Immature natural killer cell (primary cell): Measurements from ENCODE around the gene APOL1. TPM values are rescaled to one million over a fixed set of nuclear protein-coding genes. Genes with fewer than 3 reads are reported as not detected.

Experiments used
- DNase-seq, 3 donors: peaks; one replicate each; pipeline ENCODE4 v3.0.0; 2022; ENCODE audit warnings: mixed read lengths in 1 of 3
- H3K27ac Mint-ChIP-seq, 6 donors: one replicate each; pipeline ENCODE4 v1.8.0; 2020; ENCODE audit warnings: mixed read lengths in 6 of 6, mild to moderate bottlenecking in 5 of 6, inconsistent platforms in 4 of 6, moderate library complexity in 3 of 6
- H3K27me3 Mint-ChIP-seq, 3 donors: one replicate each; pipeline ENCODE4 v1.8.0; 2020 to 2021; ENCODE audit warnings: low read depth in 3 of 3, mild to moderate bottlenecking in 3 of 3, mixed read lengths in 3 of 3, moderate library complexity in 3 of 3, inconsistent platforms in 1 of 3
- H3K36me3 Mint-ChIP-seq, 3 donors: one replicate each; pipeline ENCODE4 v1.8.0; 2020; ENCODE audit warnings: mixed read lengths in 3 of 3, inconsistent platforms in 2 of 3, mild to moderate bottlenecking in 2 of 3
- H3K4me1 Mint-ChIP-seq, 2 donors: one replicate each; pipeline ENCODE4 v1.8.0; 2020; ENCODE audit warnings: inconsistent platforms in 2 of 2, mild to moderate bottlenecking in 2 of 2, mixed read lengths in 2 of 2, moderate library complexity in 1 of 2
- H3K4me3 Mint-ChIP-seq, 5 donors: one replicate each; pipeline ENCODE4 v1.8.0; 2020; ENCODE audit warnings: mild to moderate bottlenecking in 5 of 5, mixed read lengths in 5 of 5, inconsistent platforms in 3 of 5, moderate library complexity in 3 of 5
- H3K9me3 Mint-ChIP-seq, 6 donors: one replicate each; pipeline ENCODE4 v1.8.0; 2020; ENCODE audit warnings: mild to moderate bottlenecking in 6 of 6, mixed read lengths in 6 of 6, inconsistent platforms in 4 of 6, moderate library complexity in 3 of 6
- polyA plus RNA-seq, 3 donors: library from polyadenylated mRNA; unstranded; fragments of 300-500 nt; fragmentation: Illumina TruSeq; gene quantifications; one replicate each; pipeline ENCODE4 v1.2.3, GENCODE V29; 2021

APOL1 gene
- polyA plus RNA-seq, 3 donors from 2014 or later = 8.7 to 65.8 (median 14.8) TPM

- peaks cover 2 to 14% (median 4%) of the 10 kb centered on the region in 3 donors for H3K27me3 Mint-ChIP-seq
- DNase-seq = no peak
- H3K4me3 Mint-ChIP-seq = no peak overlapping the region
- H3K27ac Mint-ChIP-seq = peak overlapping the region in 2 of 6 donors; percentile 10 to 43
- H3K4me1 Mint-ChIP-seq = peaks cover 12% of the 10 kb centered on the region in 2 donors
- peaks cover 19 to 60% (median 27%) of the 10 kb centered on the region in 3 donors for H3K36me3 Mint-ChIP-seq
- H3K9me3 Mint-ChIP-seq = no peaks in the 10 kb centered on the region
These were observed 53.3 kb downstream of the APOL1 start for GRCh38 chr22:36306227-36306626.

DNA sequence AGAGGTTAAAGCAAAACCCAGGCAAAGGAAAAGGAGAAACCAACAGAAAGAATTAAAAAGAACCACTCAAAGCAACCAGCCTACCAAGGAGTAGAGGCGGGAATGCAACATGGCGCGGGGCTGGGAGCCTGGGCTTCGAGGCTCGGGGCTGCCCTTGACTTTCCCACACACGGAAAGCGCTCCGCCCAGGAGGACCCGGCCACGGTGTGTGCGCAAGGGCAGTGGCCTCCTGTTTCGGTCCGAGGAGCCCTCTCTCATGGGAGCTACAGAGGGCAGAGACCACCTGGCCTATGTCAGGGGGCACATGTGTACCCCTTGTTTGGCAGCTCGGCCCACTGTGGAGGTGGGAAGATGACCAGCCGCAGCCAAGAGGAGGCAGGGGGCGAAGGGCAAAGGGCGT lies 55.9 kb downstream of the APOL1 start:
- peaks cover 4 to 11% (median 6%) of the 10 kb centered on the region in 3 donors for H3K27me3 Mint-ChIP-seq
- no peak for DNase-seq
- no peak overlapping the region for H3K4me3 Mint-ChIP-seq
- peaks cover 19 to 62% (median 21%) of the 10 kb centered on the region in 3 donors for H3K36me3 Mint-ChIP-seq
- peaks cover 5% of the 10 kb centered on the region in 2 donors for H3K4me1 Mint-ChIP-seq
- peak overlapping the region in 3 of 6 donors; percentile 55 to 74 (median 70) for H3K27ac Mint-ChIP-seq
- no peaks in the 10 kb centered on the region for H3K9me3 Mint-ChIP-seq

DNA sequence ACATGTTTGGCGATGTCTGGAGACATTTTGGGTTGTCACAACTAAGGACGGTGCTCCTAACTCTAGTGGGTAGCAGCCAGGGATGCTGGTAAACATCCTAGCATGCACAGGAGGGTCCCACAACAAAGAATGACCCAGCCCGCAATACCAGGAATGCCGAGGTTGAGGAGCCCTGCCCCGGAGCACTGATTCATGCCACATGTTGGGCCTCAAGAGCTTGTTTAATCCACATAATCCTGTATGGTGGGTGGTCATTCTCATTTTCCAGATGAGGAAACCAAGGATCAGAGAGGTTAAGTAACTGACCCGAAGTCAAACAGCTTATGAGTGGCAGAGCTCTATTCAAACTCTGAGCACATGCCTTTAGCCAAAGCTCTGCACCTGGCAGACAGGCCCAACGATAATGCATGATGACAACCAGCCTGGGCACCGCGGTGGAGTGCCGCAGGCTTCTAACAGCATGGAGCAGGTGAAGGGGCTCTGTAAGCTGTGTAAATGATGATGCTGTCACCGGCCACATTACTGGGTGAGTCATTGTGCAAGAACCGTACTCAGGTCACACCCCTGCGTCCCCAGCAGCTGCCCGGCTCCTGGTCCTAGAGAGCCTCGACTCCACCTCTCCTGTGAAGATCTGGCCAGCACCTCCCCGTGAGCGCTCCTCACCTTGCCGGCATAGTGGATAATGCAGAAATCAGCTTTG lies 58.6 kb downstream of the APOL1 start:
- no peaks in the 10 kb centered on the region for H3K9me3 Mint-ChIP-seq
- no peak overlapping the region for H3K4me3 Mint-ChIP-seq
- peaks cover 4 to 9% (median 6%) of the 10 kb centered on the region in 3 donors for H3K27me3 Mint-ChIP-seq
- peaks cover 17 to 55% (median 23%) of the 10 kb centered on the region in 3 donors for H3K36me3 Mint-ChIP-seq
- peaks cover 3 to 5% of the 10 kb centered on the region in 2 donors for H3K4me1 Mint-ChIP-seq
- no peak for DNase-seq
- H3K27ac Mint-ChIP-seq = peak overlapping the region in 2 of 6 donors; percentile 4 to 19

DNA sequence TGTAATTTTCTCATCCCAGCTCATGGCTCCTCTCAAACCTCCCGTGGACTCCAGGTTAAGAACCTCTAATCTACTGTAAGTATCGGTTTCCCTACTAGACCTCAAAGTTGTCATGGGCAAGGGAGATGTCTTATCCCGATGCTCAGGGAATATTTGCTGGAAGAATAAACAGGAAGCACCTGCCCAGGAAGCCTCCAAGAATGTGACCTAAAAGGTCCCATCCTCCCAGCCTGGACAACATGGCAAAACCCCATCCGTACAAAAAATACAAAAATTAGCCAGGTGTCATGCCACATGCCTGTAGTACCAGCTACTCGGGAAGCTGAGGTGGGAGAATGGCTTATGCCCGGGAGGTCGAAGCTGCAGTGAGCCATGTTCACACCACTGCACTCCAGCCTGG lies 62.4 kb downstream of the APOL1 start:
- Mint-ChIP-seq H3K9me3 (no peaks in the 10 kb centered on the region), H3K27ac (peak overlapping the region in 2 of 6 donors; percentile 6), H3K4me3 (no peak overlapping the region), H3K36me3 (peaks cover 10 to 66% (median 31%) of the 10 kb centered on the region in 3 donors), H3K4me1 (no peaks in the 10 kb centered on the region), H3K27me3 (peaks cover 5 to 14% (median 7%) of the 10 kb centered on the region in 3 donors)
- no peak for DNase-seq

DNA sequence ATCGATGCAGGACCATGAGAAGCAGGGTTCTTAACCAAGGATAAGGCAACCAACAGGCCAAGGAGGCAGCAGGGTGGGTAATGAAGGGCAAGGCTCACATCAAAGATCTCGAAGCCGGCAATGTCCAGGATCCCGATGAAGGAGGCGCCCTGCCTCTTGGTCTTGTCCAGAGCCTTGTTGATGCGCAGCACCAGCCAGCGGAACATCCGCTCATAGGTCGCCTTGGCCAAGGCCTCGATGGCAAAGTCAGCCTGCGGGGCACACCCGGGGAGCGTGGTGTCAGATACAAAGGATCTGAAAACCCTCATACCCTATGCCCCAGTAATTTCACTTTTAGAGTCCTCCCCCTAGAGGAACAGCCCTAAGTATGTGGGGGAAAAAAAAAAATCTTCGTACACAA lies 63.5 kb downstream of the APOL1 start:
- H3K27me3 Mint-ChIP-seq = peaks cover 5 to 14% (median 6%) of the 10 kb centered on the region in 3 donors
- peak overlapping the region in 4 of 6 donors; percentile 1 to 52 (median 10) for H3K27ac Mint-ChIP-seq
- H3K4me1 Mint-ChIP-seq = no peaks in the 10 kb centered on the region
- no peaks in the 10 kb centered on the region for H3K9me3 Mint-ChIP-seq
- DNase-seq = no peak
- H3K36me3 Mint-ChIP-seq = peaks cover 8 to 60% (median 31%) of the 10 kb centered on the region in 3 donors
- H3K4me3 Mint-ChIP-seq = no peak overlapping the region

Other genes with a start within 250 kb of the APOL1 start
- 1 to 10 TPM in 2 of 3 donors, not detected in 1; 1.2 to 1.9 TPM for gene RBFOX2, start 224.3 kb upstream of the APOL1 start, polyA plus RNA-seq
- gene APOL3, start 92.4 kb upstream of the APOL1 start, polyA plus RNA-seq = 10 to 100 TPM; 32.8 to 83.5 (median 56.3) TPM
- under 1 TPM in 2 of 3 donors, not detected in 1; 0.25 to 0.27 TPM for gene APOL4, start 51.3 kb upstream of the APOL1 start, polyA plus RNA-seq
- gene APOL2, start 13.6 kb upstream of the APOL1 start, polyA plus RNA-seq = 10 to 100 TPM; 22.4 to 42.4 (median 22.9) TPM
- 100 to 1,000 TPM in 1 of 3 donors, 10 to 100 TPM in 1, 1 to 10 TPM in 1; 8.7 to 355 (median 40.2) TPM for gene MYH9, start 134.8 kb downstream of the APOL1 start, polyA plus RNA-seq
- 100 to 1,000 TPM; 134 to 239 (median 178) TPM for gene TXN2, start 228.5 kb downstream of the APOL1 start, polyA plus RNA-seq